ENCODE results near the gene MST1.
A peak's percentile ranks its signal among the peaks of the same experiment; 100 is the strongest.

MST1 gene

DNA sequence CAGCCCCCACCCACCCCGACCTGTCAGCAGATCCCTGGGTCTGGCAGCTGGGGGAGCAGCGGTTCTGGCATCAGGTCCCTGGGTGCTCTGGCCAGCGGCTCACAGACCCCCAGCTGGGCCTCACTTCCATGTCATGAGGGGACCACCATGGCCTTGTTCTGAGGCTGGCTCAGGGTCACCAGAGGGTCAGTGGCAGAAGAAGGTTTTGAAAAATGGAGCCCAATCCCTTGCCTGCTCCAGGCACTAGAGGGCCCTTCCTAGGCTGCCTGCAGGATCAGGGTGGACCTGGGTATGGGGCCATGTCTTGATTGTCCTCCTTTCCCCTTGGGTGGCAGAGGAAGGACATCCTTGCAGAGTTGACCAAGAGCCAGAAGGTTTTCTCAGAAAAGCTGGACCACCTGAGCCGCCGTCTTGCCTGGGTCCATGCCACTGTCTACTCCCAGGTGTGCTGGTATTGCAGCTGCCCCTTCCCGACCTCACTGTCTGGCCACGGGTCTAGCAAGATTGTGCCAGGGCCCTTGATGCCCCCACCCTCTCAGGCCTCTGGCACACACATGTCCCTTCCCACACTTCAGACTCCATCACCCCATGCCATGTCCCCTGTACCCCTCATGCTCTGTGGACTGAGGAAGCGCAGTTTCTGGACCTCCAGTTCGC, 17.3 kb upstream of the MST1 start:
- no peak for DNase-seq (ENCODE audit: low read depth)
- TF ChIP-seq CTCF (IDR thresholded peaks at IDR 0.05; ENCODE audit: control insufficient read depth, extremely low read depth, insufficient read depth): no peak
- no peak overlapping the region for H3K4me3 ChIP-seq (ENCODE audit: low read depth, low read length)

DNA sequence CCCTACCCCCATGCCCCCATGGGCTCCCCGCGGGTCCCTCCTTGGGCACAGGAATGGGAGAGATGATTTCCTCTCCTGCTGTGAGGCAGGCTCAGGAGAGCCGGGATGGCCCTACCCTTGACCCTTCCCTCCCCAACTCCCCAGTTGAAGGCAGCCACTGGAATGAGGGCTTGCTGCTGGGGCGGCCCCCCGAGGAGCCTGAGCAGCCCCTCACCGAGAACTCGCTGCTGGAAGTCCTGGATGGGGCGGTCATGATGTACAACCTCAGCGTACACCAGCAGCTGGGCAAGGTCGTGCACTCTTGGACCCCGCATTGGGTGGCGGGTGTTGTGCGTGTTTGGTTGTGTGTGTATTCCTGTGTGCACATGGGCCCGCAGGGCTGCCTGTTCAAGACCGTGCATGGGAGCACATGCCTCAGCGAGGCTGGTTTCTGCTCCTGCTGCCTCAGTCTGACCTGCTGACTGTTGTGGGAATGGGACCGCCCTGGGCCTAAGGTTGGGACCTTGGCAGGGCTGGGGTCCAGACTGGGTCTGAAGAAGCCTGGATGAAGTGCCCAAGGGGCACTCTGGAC, 16.2 kb upstream of the MST1 start:
- no peak for TF ChIP-seq CTCF (IDR thresholded peaks at IDR 0.05; ENCODE audit: control insufficient read depth, extremely low read depth, insufficient read depth)
- no peak for DNase-seq (ENCODE audit: low read depth)
- no peak overlapping the region for H3K4me3 ChIP-seq (ENCODE audit: low read depth, low read length)

- H3K4me3 ChIP-seq (ENCODE audit: low read depth, low read length): no peak overlapping the region
- no peak for TF ChIP-seq CTCF (IDR thresholded peaks at IDR 0.05; ENCODE audit: control insufficient read depth, extremely low read depth, insufficient read depth)
- DNase-seq (ENCODE audit: low read depth): no peak
Measured at GRCh38 chr3:49704629-49705028, 15.4 kb upstream of the MST1 start.

- DNase-seq (ENCODE audit: low read depth): no peak
- H3K4me3 ChIP-seq (ENCODE audit: low read depth, low read length): no peak overlapping the region
- TF ChIP-seq CTCF (IDR thresholded peaks at IDR 0.05; ENCODE audit: control insufficient read depth, extremely low read depth, insufficient read depth): no peak
Measured at GRCh38 chr3:49703956-49704355, 14.7 kb upstream of the MST1 start.

- TF ChIP-seq CTCF (IDR thresholded peaks at IDR 0.05; ENCODE audit: control insufficient read depth, extremely low read depth, insufficient read depth): peak; percentile 96
- H3K4me3 ChIP-seq (ENCODE audit: low read depth, low read length): no peak overlapping the region
Measured at GRCh38 chr3:49703443-49703927, 14.2 kb upstream of the MST1 start.

DNA sequence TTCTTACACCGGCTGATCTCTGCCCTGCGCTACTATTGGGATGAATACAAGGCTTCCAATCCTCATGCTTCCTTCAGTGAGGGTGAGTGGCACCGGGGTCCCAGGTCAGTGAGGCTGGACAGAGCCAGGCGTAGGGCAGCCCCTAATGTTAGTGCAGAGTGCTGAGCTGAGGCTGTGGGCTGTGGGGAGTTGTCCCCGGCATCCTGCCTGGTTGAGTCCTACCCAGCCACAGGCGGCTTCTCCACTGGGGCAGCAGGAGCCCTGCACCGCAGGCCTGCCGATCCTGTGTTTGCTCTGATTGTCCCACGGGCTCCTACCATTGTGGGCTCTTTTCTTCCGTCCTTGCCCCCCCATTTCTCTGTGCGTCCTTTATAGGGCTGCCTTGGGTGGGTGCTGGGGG, 13.4 kb upstream of the MST1 start:
- no peak for DNase-seq (ENCODE audit: low read depth)
- no peak for TF ChIP-seq CTCF (IDR thresholded peaks at IDR 0.05; ENCODE audit: control insufficient read depth, extremely low read depth, insufficient read depth)

More at GRCh38 chr3:49703443-49703927, 14.2 kb upstream of the MST1 start:
- no peak for DNase-seq (ENCODE audit: low read depth)

More for the DNA sequence above, 13.4 kb upstream of the MST1 start:
- H3K4me3 ChIP-seq (ENCODE audit: low read depth, low read length): no peak overlapping the region
